ENCODE results near the gene CDX1.

The CDX1 gene

DNA sequence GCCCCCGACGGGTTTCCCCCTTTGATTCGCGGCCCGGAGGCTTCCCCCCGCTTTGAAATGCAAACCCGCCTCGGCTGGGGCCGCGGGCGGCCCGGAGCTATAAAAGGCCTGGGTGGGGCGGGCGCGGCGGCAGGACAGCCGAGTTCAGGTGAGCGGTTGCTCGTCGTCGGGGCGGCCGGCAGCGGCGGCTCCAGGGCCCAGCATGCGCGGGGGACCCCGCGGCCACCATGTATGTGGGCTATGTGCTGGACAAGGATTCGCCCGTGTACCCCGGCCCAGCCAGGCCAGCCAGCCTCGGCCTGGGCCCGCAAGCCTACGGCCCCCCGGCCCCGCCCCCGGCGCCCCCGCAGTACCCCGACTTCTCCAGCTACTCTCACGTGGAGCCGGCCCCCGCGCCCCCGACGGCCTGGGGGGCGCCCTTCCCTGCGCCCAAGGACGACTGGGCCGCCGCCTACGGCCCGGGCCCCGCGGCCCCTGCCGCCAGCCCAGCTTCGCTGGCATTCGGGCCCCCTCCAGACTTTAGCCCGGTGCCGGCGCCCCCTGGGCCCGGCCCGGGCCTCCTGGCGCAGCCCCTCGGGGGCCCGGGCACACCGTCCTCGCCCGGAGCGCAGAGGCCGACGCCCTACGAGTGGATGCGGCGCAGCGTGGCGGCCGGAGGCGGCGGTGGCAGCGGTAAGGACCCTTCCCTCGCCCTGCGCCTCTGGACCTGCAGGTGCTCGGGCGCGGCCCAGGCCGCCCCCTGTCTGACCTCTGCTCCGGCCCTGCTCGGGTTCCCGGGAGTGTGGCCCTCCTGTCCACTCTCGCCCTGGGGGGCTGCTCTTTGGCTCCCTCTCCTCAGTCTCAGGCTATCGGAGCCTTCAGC, at the start of gene CDX1:
CDX1 (plus strand) TSS at position 129 of the 862 bp plus-strand sequence; CDS start at position 228, 99 bp downstream.
- DNase-seq (ENCODE audit: low spot score): no peak

DNA sequence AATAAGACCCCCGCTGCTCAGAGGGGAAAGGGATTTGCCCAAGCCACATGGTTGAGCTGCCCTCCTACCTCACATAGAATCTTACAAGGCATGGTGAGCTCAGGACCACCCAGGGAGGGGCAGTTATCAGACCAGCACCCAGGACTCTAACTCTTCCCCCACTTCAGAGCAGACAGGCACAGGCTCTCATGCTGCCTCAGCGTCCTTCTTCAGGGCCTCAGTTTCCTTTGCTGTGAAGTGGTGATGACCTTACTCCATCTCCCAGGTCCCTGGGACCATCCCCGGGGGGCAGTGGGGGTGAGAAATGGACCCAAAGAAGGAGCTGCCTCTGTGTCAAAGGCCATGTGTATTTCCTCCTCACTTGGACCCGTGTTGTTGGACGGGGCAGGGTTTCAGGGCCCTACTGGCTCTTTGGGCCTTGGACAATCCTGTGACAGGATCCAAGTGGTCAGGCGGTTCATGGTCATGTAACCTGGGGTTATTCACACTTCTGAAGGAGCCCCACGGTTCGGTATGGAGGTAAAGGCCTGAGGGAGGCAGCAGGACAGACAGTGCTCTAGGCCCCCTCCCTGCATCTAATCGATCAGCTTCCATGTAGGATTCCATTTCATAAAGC, 48.5 kb upstream of the CDX1 start:
- DNase-seq (ENCODE audit: low spot score): no peak

DNA sequence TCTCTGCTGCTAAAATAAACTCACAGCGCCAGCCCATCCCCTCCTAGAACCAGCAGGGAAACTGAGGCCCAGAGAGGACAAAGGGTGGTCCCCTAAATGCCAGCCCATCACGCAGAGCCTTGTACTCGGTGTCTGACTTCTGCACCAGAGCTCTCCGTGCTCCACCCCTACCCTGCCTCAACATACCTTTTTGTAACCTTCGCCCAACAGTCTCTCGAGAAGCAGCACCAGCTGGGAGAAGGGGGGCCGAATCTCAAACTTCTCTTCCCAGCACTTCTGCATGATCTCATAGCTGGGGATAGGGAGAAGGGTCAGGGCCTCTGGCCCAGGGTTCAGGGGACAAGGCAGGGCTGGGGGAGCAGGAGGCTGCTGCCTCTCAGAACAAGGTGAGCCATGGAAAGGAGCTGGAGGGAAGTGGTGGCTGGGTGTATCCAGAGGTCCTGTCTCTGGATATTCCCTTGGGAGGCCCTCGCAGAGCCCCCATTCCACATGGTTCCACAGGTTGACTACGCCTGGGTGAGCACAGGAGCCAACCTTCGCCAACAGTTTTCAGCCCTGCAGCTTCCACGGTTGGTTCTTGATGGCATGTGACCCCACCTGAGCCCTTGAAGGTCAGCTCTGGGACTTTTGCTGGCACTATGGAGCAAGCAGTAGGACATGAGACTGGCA, 47.9 kb upstream of the CDX1 start:
- no peak for DNase-seq (ENCODE audit: low spot score)

DNA sequence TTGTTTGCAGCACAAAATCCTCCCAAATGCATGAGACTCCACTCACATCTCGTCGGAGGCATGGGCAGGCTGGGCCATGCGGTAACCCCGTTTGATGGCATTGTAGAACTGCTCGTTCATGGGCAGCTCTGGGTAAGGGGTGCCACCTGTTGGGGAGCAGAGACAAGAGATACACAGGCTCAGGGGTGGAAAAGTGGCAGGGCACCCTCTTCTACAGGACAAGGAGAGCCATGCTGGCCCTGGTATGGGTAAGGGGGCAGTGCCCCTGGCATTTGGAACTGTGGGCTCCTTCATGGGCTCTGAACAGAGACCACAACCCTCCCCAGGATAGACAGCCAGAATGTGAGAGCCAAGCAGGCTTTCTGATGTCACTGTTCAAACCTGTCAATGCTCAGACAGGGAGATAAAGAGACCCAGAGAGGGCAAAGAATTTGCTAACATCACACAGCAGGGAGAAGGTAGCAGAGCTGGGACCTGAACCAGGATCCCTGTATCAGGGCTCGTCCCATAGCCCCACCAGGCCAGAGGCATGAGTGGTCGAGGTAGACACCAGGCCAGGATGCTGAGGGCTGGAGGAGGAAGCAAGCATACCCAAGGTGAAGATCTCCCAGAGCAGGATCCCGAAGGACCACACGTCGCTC, 47.0 kb upstream of the CDX1 start:
- DNase-seq (ENCODE audit: low spot score): no peak

DNA sequence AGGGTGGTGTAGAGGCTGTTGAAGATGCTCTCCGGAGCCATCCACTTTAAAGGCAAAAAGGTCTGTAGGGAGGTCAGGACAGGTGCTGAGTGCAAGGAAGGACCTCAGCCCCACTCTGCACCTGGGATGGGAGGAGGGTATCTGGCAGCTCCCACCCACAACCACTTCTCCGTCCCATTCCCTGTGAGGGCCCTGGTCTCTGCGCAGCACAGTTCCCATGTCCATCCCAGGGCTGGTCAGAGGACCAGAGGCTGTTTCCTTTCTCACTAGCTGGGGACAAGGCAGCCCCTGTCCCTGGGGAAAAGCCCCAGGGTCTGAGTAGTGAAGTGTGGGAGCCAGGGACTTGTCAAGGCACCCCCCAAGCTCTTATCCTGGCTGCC, 46.5 kb upstream of the CDX1 start:
- DNase-seq (ENCODE audit: low spot score): no peak

DNA sequence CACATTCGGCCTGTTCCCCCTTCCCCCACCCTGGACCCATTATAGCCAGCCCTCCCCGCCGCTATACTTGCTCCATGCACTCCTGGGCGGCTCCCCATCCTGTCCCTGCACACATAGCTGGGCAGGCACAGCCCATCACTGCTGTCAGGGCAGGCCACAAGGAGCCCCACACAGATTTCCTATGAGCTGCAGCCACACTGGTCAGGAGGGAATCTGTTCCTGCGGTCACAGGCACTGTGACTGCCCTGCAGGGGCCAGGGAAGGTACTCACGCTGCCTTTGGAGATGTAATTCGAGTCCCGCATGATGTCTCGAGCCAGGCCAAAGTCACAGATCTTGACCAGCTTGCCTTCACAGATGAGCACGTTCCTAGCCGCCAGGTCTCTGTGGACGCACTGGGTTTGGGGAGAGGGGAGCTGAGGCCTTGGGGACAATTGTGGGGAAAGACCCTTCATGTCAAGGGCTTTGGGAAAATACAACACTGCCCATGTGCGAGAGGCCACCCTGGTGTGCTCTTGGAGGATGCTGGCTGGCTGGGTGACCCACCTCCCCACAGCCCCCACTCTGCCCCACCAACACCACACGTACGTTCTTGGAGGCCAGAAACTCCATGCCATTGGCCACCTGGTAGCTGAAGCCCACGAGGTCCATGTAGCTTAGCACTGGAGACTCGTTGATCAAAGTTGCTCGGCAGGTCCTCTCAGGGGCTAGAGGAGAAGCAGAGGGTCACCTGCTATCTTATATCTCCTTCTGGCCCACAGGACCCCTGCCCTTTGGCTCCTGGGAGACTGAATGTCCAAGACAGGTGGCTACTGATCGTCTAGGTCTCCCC, 45.7 kb upstream of the CDX1 start:
- no peak for DNase-seq (ENCODE audit: low spot score)

DNA sequence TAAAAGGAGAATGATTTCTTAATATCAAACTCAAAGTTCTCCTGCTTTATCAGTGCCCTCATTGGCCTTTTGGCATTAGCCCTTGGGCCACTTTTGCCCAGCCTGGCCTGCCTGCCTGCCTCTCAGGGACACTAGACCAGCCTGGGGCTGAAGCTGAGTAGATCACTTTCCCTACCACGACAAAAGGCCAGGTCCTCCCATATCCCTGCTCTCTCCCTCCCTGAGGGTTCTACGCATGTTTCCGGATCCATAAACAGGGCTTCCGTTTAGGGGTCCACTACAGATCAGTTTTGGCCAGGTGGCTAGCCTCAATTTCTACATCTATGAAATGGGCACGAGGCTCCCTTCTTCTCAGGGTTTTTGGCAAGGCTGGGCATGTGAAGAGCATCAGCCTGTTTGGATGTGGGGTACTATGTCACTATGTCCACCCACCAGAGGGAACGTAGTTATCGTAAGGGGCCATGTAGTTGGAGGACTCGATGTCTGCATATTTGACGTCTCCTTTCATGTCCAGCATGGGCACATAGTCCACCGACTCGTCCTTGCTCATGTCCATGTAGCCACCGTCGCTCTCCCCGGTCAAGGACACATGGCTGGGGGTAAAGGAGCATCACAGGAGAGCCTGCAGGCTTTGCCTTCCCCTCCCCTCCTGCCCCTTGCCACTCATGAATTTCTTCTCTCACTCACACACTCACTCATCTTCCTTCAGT, 45.0 kb upstream of the CDX1 start:
- no peak for DNase-seq (ENCODE audit: low spot score)

DNA sequence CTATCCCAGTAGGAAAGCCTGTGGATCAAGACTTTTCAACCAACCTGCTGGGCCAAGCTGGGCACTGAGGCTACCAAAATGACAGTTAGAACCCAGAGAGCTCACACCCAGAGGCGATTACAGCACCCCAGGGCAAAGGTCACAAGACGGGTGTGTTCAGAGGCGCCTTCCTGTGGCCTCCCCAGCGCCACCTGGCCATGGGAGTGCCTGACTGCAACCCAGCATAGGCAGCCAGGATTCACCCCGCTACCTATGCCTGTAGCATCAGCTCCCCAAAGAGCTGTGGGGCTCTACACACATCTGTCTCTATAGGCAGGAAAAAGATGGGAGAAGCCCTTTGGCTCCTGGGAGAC, 44.4 kb upstream of the CDX1 start:
- no peak for DNase-seq (ENCODE audit: low spot score)

DNA sequence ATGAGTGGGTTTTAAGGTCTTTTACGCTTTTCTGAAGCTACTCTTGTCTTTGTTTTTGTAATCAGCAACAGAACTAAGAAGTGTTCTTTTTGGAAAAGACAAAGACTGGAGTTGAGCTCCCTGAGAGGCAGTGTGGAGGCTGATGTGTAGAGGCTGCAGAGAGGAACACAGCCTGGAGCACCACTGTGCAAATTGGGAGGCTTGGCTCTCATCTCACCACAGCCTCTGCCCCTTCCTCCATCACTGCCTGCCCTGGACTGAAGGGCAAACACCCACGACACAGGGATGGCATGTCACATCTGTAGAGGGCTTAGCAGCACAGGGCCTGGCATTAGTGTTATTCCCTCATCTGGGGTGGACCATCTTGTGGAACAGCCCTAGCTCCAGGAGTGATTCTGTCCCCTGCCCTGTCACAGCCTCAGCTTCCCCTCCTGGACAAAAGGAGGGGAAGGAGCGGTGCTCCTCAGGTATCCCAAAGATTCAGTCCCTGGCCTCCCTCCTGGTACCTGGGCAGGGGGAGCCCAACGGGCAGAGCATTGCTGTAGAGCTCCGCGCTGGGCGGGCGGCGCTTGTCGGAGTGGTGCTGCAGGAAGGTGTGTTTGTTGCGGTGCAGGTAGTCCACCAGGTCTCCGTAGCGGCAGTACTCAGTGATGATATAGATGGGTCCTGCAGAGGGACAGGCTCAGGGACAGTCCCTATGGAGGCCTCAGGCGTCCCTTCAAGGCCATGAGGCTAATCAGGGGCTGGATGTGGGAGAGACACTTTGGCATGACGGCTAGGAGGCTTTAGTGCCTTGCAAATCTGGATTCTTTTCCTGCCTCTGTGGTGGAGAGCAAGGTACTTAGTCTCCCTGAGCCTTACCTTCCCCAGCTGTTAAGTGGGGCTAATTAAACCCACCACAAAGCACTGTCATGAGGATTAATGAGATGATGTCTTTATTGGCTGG, 43.8 kb upstream of the CDX1 start:
- DNase-seq (ENCODE audit: low spot score): no peak

DNA sequence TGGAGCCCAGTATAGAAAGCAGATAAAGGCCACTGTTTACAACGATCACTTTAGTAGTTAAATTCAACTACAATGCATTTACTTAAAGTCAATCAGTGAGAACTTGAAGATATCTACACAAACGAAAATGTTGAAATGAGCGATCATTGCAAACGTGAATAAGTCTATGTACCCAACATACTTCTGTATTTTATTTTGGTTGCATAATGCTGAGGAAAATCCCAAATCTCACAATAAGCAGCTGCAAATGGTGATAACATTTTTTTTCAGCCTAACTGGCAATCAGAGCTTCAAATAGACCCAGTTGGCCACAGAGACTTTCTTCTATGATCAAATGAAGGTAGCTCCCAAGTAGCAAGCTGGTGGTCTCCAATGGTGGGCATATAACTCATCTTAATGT, 43.0 kb upstream of the CDX1 start:
- DNase-seq (ENCODE audit: low spot score): no peak

DNA sequence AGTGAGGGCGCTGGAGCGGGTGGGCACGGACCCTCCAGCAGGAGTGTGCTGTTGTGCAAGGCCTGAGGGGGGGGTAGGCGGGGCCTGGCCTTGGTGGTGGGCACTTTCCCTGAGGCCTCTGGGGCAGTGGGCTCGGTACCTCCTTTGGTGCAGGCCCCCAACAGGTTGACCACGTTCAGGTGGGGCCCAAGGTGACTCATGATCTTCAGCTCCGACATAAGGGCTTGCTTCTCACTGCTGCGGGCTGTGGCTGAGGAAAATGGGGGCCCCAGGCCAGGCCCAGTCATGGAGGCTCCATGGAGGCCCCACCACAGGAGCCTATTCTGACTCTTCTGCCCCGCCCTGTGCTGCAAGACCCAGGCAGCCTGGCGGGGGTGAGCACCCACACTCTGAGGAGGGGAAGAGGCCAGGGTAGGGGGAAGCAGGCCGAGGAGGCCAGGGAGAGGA, 42.4 kb upstream of the CDX1 start:
- DNase-seq (ENCODE audit: low spot score): no peak

DNA sequence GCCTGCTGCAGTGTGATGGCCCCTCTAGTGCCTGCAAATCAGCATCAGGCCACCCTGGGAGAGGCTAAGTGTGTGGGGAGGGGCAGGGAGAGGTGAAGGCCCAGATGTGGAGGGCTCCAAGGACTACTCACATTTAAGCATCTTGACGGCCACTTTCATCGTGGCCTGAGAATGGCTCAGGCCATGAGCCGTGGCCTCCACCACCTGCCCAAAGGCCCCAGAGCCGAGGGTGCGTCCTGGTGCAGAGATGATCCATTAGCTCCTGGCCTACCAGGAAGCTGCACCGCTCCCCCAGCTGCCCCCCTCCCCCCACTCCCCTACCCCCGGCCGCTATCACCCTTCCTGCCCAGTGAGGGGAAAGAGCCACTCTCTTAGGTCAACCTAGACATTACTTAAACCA, 42.0 kb upstream of the CDX1 start:
- DNase-seq (ENCODE audit: low spot score): no peak

DNA sequence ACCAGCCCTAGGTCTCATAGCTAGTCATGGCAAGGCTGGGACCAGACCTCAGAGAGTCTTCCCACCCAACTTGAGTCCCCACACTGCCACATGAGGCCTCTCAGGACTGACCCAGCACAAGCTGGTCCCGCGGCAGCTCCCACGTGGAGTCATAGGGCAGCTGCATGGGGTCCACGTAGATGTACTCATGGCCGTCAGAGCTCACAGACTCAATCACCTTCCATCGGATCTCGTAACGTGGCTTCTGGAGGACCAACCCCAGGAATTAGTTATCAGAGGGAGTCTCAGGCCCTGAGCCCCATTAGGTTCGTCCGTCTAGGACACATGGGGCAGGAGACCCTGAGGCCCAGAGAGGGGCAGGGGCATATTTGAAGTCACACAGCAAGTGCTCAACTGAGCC, 41.2 kb upstream of the CDX1 start:
- no peak for DNase-seq (ENCODE audit: low spot score)

DNA sequence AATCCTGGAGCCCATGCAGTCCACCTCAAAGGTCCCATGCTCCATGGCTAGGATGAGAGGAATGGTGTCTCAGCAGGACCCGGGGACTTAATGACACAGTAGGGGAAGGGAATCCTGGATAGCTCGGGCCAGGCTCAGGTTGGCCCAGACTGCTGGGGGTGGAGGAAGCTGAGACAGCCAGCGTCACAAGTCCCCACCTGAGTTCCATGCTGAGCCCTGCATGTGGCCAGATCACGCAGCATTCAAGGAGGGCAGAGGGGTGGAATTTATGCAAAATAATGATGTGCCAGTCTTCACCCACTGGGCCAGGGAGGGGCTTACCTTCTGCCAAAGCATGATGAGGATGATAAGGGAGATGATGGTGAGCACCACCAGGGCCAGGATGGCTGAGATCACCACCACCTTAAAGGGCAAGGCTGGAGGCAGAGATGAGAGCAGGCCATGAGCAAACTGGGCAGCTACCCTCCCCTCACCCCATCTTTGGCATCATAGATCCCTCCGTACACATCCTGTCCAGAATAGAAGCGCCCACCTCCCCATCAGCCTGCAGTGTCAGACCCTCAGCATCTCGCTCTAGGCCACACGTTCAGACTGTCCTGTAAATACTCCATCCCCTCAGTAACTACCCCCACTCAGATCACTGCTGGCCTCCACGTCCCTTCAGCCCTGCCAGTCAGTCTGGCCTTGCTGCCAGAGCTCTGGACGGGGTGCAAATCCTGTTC, 40.2 kb upstream of the CDX1 start:
- no peak for DNase-seq (ENCODE audit: low spot score)

DNA sequence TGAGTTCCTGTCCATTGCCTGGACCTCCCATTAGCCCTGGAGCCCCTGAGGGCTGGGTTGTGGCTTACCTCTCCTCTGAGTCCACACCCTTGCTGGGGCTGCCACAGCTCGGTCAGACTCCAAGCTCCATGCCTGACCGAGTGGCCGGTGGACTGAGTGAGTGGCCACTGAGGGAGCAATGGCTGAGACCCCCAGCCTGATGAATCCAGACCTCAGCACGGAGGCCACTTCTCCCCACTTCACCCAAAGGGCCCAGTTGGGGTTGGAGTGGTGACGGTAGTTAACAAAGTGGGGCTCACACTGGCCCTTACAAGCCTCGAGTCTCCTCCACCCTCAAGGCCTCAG, 39.7 kb upstream of the CDX1 start:
- DNase-seq (ENCODE audit: low spot score): no peak

DNA sequence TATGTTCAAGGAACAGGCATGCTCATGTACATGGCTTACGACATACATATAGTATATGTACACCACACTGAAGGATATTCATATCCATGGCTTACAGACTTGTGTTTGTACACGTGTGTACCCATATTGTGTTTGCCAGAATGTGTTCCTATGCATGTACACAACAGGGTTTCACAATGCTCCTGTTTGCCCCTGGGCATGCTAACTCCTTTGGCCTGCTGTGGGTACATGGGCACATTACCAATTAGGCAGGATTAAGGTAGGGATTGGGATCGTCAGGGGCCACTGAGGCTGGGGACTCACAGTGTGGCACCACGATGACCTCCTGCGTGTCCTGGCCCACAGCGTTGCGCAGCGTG, 37.1 kb upstream of the CDX1 start:
- no peak for DNase-seq (ENCODE audit: low spot score)

DNA sequence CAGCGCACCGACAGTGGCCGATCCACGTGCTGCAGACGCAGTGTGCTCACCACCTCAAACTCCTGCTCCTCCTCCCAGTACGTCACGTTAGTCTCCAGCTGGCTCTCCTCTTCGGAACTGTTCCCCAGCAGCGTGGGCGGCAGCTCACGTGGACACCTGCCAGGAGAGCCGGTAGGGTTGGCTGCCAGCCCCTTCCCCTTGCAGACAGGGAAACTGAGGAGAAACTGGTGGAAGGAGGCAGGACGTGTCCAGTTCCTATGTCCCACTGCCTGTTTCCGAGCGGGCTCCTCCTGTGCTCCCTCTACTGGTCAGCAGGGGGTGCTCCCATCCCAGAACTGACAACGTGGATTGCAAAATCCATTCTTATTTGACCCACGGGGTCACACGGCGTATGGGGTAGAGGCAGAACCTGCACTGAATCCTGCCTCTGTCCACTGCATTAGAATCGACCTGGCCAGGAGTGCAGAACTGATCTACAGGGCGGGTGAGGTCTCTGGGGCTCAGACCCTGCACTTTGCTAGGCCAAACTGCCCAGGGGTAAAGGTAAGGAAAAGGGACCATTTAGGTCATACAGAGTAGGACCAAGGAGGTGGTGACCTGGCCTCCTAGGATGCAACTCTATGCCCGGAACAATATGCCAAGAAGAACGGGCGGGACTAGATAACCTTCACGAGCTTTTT, 36.6 kb upstream of the CDX1 start:
- peak; percentile 32 for DNase-seq (ENCODE audit: low spot score)

DNA sequence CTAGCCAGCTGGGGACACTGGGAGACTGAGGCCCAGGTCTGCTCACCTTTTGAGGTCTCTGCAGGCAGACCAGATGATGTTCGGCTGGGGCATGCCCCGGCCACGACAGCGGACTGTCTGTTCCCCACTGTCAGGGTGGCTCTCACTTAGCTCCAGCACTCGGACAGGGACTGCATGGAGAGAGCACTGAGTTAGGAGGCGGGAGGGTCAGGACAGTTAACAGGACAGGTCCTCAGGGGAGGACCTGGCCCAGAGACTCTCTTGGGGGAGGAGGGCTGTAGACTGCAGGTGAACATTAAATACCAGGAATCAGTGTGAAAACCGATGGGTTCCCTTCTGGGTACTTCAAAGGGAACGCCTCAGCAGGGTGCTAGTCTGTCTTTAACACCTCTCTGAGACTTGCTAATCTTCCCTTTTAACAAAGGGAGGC, 36.1 kb upstream of the CDX1 start:
- DNase-seq (ENCODE audit: low spot score): no peak

DNA sequence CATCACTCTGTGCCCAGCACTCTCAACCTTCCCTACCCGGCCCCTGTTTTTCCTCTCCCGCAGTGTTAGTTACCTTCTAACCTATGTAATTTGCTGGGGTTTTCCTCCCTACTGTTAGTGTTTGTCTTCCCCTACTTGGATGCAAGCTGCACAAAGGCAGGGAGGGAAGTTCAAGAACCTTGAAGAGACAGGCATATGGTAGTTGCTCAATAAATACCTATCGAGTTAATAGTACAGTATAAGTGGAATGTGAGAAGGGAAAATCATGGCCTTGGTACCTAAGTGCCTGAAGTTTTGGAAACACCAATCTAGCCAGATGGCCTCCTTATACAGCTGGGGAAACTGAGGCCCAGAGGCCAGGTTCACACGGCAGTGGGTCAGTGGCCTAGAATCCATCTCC, 35.1 kb upstream of the CDX1 start:
- DNase-seq (ENCODE audit: low spot score): no peak

All from CD4-positive, alpha-beta T cell treated with Interleukin-15 for 4 hours (primary cell).